SU-DHL-6 (cell line): ENCODE measurements around the gene TLE1.

Experiments used
- EZH2phosphoT487 ChIP-seq: fragments of 200-600 bp; sonication (generic), shearing (Covaris generic); conservative IDR thresholded peaks from 2 replicates; pipeline ENCODE4 v1.6.1; 2018; ENCODE audit warnings: mild to moderate bottlenecking, antibody characterized with exemption, low read length, moderate library complexity, mixed read lengths
- TF ChIP-seq, protein P1 (sequence below): fragments of 200-600 bp; sonication (generic); IDR thresholded peaks from one replicate; pipeline ENCODE4 v1.5.1; 2017; ENCODE audit warnings: antibody characterized with exemption, mild to moderate bottlenecking, low read length, moderate library complexity; ENCODE audit not compliant: insufficient read depth, poor library complexity, severe bottlenecking

DNA sequence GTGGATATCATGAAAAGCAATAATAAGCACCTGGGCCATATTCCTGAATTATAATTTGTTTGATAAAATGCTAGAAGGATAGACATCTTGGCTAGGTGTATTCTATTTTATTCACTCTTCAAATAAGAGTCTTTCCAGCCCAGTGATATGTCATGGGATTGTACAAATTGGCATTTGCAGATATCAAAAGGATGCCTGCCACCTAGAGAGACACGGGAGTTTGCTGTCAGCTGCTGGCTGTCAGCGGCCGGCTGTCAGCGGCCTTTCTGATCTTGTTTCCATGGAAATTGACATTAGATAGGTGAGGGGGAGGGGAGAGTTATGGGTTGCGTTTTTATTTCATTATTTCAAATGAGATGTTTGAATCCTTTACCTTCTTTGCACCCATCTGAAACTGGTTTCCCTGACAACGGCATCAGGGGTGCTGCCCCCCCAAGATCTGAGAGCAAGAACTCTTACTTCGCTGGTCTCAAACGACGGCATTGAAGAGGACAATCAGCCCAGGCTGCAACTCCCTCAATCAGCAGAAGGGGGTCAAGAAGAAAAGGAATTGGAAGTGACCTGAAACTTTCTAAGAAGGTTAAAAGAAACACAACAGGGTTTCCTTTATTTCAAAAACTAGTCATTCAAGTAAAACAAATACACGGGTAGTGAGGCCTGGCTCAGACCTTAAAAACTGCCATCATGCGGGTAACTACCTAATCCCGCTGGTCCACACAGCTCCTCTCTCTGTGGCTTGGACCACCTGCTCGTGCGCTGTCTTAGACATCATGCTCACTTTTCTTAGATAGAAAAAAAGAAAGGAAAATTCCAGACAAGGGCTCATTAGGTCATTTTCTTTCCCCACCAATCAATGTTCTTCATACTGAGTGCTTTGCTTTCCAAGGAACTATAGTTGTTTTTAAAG is 115.7 kb downstream of the TLE1 start:
- TF ChIP-seq, protein P1, sequence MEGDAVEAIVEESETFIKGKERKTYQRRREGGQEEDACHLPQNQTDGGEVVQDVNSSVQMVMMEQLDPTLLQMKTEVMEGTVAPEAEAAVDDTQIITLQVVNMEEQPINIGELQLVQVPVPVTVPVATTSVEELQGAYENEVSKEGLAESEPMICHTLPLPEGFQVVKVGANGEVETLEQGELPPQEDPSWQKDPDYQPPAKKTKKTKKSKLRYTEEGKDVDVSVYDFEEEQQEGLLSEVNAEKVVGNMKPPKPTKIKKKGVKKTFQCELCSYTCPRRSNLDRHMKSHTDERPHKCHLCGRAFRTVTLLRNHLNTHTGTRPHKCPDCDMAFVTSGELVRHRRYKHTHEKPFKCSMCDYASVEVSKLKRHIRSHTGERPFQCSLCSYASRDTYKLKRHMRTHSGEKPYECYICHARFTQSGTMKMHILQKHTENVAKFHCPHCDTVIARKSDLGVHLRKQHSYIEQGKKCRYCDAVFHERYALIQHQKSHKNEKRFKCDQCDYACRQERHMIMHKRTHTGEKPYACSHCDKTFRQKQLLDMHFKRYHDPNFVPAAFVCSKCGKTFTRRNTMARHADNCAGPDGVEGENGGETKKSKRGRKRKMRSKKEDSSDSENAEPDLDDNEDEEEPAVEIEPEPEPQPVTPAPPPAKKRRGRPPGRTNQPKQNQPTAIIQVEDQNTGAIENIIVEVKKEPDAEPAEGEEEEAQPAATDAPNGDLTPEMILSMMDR, result no peak
- no peak for TF ChIP-seq EZH2phosphoT487
